Motor neuron (in vitro differentiated cells): Measurements from ENCODE around the gene GNG10. TPM values are rescaled to one million over a fixed set of nuclear protein-coding genes. Genes with fewer than 3 reads are reported as not detected.
"Not testable (repeated sequence)": the region's sequence is repeated elsewhere in the genome, so short reads cannot be mapped to it uniquely, and the experiment has no call there.

Source experiments
- ATAC-seq, 8 experiments: fragments of 200-7000 bp; cut with Tn5 transposase; replicated peaks in 6 of 8; 2 replicates each; pipeline ENCODE4 v1.8.0; 2021; ENCODE audit warnings: mild to moderate bottlenecking in 8 of 8, moderate library complexity in 8 of 8
- H3K27ac ChIP-seq, 2 donors: fragments of 250-450 bp; sonication (Bioruptor Pico); 2 replicates each; pipeline ENCODE4 v1.9.0; 2021; ENCODE audit warnings: antibody characterized with exemption in 2 of 2, mild to moderate bottlenecking in 2 of 2, moderate library complexity in 1 of 2
- H3K4me1 ChIP-seq, 2 donors: fragments of 250-450 bp; sonication (Bioruptor Pico); replicated peaks in 1 of 2; 2 replicates each; pipeline ENCODE4 v1.6.1; 2021; ENCODE audit warnings: antibody characterized with exemption in 2 of 2, mild to moderate bottlenecking in 2 of 2, moderate library complexity in 1 of 2
- H3K4me3 ChIP-seq, 5 donors: fragments of 250-450 bp; sonication (Bioruptor Pico); 2 replicates each; pipeline ENCODE4 v1.9.0; 2021; ENCODE audit warnings: antibody characterized with exemption in 5 of 5, mild to moderate bottlenecking in 5 of 5, moderate library complexity in 4 of 5
- WGBS, 10 experiments: fragments of 450-650 bp; shearing (Covaris generic); methylation state at CpG; one replicate each; pipeline ENCODE4 v1.0.0; 2022; 5-methylcytosine and 5-hydroxymethylcytosine counted together
- in situ Hi-C, 9 experiments: fragments of 400-800 bp; cut with MboI; loops; one replicate each; pipeline ENCODE4 v1.15.0; 2021; ENCODE audit warnings: low sequenced_read_pairs in 9 of 9, low pct_unique_long_range_greater_than_20kb in 2 of 9; ENCODE audit not compliant: unreplicated experiment in 9 of 9
- total RNA-seq, 8 experiments: library from RNA; unstranded; fragments of 300-600 nt; gene quantifications; 2 replicates each; pipeline versions ENCODE4 v1.2.3 to v1.2.4, GENCODE V29; 2022

Gene GNG10
- total RNA-seq = 10 to 100 TPM; 15.7 to 52.7 (median 33.1) TPM

- peak; percentile 87 to 92 (median 89) for ATAC-seq
- Histone ChIP-seq H3K4me1 (peaks cover 2 to 10% of the 10 kb centered on the region in 2 donors), H3K4me3 (peak within 1 kb of the TSS; percentile 63 to 96 (median 75)), H3K27ac (peak within 1 kb of the TSS; percentile 73 to 94)
- in situ Hi-C loops = no loop called here
- 0 to 20% (median 2%) methylated on average over 1 to 9 of the region's 61 CpGs; no CpG with 5 or more reads in 6 of the 10 experiments for WGBS, 10 experiments
These were observed at the start of gene GNG10 for GRCh38 chr9:111661150-111661801. TSS of gene GNG10 (plus strand) at chr9:111661605. CDS start at chr9:111661635, 30 bp downstream.

- no peak overlapping the region for H3K4me3 ChIP-seq
- in situ Hi-C loops = no loop called here
- no peak for ATAC-seq
- 24 to 88% (median 72%) methylated on average over 1 to 4 of the region's 4 CpGs for WGBS, 10 experiments
- no peaks in the 10 kb centered on the region for H3K4me1 ChIP-seq
- no peak overlapping the region for H3K27ac ChIP-seq
These were observed 47.9 kb upstream of the GNG10 start for GRCh38 chr9:111613436-111614040.

GRCh38 chr9:111615928-111616327, 45.5 kb upstream of the GNG10 start:
- in situ Hi-C loops = no loop called here
- ATAC-seq = peak in 1 of 8 experiments; percentile 27
- Histone ChIP-seq H3K27ac (no peak overlapping the region), H3K4me1 (no peaks in the 10 kb centered on the region), H3K4me3 (no peak overlapping the region)
- WGBS, 10 experiments = 0 to 100% (median 62%) methylated on average over 1 to 3 of the region's 3 CpGs; no CpG with 5 or more reads in 1 of the 10 experiments

- in situ Hi-C loops = not testable (repeated sequence)
These were observed 44.1 kb upstream of the GNG10 start for GRCh38 chr9:111617349-111617748.

GRCh38 chr9:111621895-111622480, 39.4 kb upstream of the GNG10 start:
- ATAC-seq = peak in 4 of 8 experiments; percentile 56 to 90 (median 72)
- WGBS, 10 experiments = 0 to 100% (median 36%) methylated on average over 1 to 2 of the region's 2 CpGs; no CpG with 5 or more reads in 1 of the 10 experiments
- H3K27ac ChIP-seq = no peak overlapping the region
- in situ Hi-C loops = no loop called here
- no peak overlapping the region for H3K4me3 ChIP-seq
- no peaks in the 10 kb centered on the region for H3K4me1 ChIP-seq

More at GRCh38 chr9:111617349-111617748, 44.1 kb upstream of the GNG10 start:
- no CpG with 5 or more reads among the region's 29 CpGs for WGBS, 10 experiments
- ATAC-seq, H3K4me1 ChIP-seq, H3K4me3 ChIP-seq, H3K27ac ChIP-seq: not testable (repeated sequence)

GRCh38 chr9:111622626-111623025, 38.8 kb upstream of the GNG10 start:
- no peak overlapping the region for H3K27ac ChIP-seq
- peak in 1 of 8 experiments; percentile 46 for ATAC-seq
- no peaks in the 10 kb centered on the region for H3K4me1 ChIP-seq
- in situ Hi-C loops = no loop called here
- 28 to 100% (median 97%) methylated on average over 1 to 3 of the region's 3 CpGs; no CpG with 5 or more reads in 2 of the 10 experiments for WGBS, 10 experiments
- H3K4me3 ChIP-seq = no peak overlapping the region

- ATAC-seq = no peak
- H3K4me1 ChIP-seq = no peaks in the 10 kb centered on the region
- WGBS, 10 experiments = 0 to 58% (median 49%) methylated on average over 1 to 6 of the region's 7 CpGs; no CpG with 5 or more reads in 2 of the 10 experiments
- in situ Hi-C loops = no loop called here
- H3K4me3 ChIP-seq = no peak overlapping the region
- no peak overlapping the region for H3K27ac ChIP-seq
These were observed 34.0 kb upstream of the GNG10 start for GRCh38 chr9:111627260-111627963.

GRCh38 chr9:111628411-111628810, 33.0 kb upstream of the GNG10 start:
- Histone ChIP-seq H3K27ac (no peak overlapping the region), H3K4me1 (peaks cover 4 to 10% of the 10 kb centered on the region in 2 donors), H3K4me3 (no peak overlapping the region)
- ATAC-seq = no peak
- in situ Hi-C loops = no loop called here
- WGBS, 10 experiments = 71 to 100% (median 85%) methylated on average over 1 to 7 of the region's 7 CpGs; no CpG with 5 or more reads in 2 of the 10 experiments

- 0 to 50% (median 9%) methylated on average over 1 to 12 of the region's 17 CpGs; no CpG with 5 or more reads in 2 of the 10 experiments for WGBS, 10 experiments
- H3K4me1 ChIP-seq = peaks cover 4 to 14% of the 10 kb centered on the region in 2 donors
- peak overlapping the region; percentile 44 to 63 for H3K27ac ChIP-seq
- in situ Hi-C loops = no loop called here
- peak overlapping the region; percentile 67 to 100 (median 93) for H3K4me3 ChIP-seq
- peak; percentile 38 to 58 (median 52) for ATAC-seq
These were observed 31.0 kb upstream of the GNG10 start for GRCh38 chr9:111630182-111630963.

GRCh38 chr9:111630964-111631213, 30.5 kb upstream of the GNG10 start:
- peak overlapping the region; percentile 67 to 100 (median 93) for H3K4me3 ChIP-seq
- WGBS, 10 experiments = 0 to 10% (median 0%) methylated on average over 1 to 9 of the region's 14 CpGs; no CpG with 5 or more reads in 3 of the 10 experiments
- peak overlapping the region; percentile 44 to 63 for H3K27ac ChIP-seq
- in situ Hi-C loops = no loop called here
- peaks cover 4 to 14% of the 10 kb centered on the region in 2 donors for H3K4me1 ChIP-seq
- no peak for ATAC-seq

GRCh38 chr9:111631214-111631971, 30.0 kb upstream of the GNG10 start, which contains the start of gene DNAJC25:
TSS of gene DNAJC25 (plus strand) at chr9:111631334. CDS start at chr9:111631408, 74 bp downstream.
- peak; percentile 94 to 99 (median 97) for ATAC-seq
- in situ Hi-C loops = no loop called here
- peaks cover 4 to 14% of the 10 kb centered on the region in 2 donors for H3K4me1 ChIP-seq
- peak within 1 kb of the TSS; percentile 91 to 98 for H3K27ac ChIP-seq
- WGBS, 10 experiments = 0% methylated on average over 2 to 15 of the region's 79 CpGs; no CpG with 5 or more reads in 5 of the 10 experiments
- peak within 1 kb of the TSS; percentile 67 to 100 (median 93) for H3K4me3 ChIP-seq

GRCh38 chr9:111632060-111632459, 29.3 kb upstream of the GNG10 start:
- peak overlapping the region; percentile 91 to 98 for H3K27ac ChIP-seq
- in situ Hi-C loops = no loop called here
- ATAC-seq = no peak
- WGBS, 10 experiments = 0 to 80% (median 35%) methylated on average over 1 to 5 of the region's 5 CpGs; no CpG with 5 or more reads in 1 of the 10 experiments
- peak overlapping the region; percentile 67 to 100 (median 93) for H3K4me3 ChIP-seq
- H3K4me1 ChIP-seq = peaks cover 4 to 14% of the 10 kb centered on the region in 2 donors
